ENCODE results near the gene TSGA10IP.

Gene TSGA10IP

GRCh38 chr11:65900125-65900898, 45.0 kb upstream of the TSGA10IP start, which contains the start of gene FOSL1:
TSS of gene FOSL1 (minus strand) at chr11:65900388. CDS start at chr11:65900339, 49 bp downstream.
- TF ChIP-seq CTCF (IDR thresholded peaks at IDR 0.05; ENCODE audit: low read depth, low read length), result no peak
- peak within 1 kb of the TSS; percentile 93 for H3K4me3 ChIP-seq (ENCODE audit: low read depth, low read length)

DNA sequence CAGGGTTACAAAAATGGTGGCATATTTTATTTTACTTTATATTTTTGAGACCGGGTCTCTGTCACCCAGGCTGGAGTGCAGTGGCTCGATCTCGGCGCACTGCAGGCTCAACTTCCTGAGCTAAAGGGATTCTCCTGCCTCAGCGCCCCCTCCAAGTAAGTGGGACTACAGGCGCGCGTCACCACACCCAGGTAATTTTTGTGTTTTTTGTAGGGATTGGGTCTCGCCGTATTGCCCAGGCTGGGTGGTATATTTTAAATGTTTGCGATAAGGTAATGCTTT, 44.4 kb upstream of the TSGA10IP start:
- peak overlapping the region; percentile 93 for H3K4me3 ChIP-seq (ENCODE audit: low read depth, low read length)
- no peak for TF ChIP-seq CTCF (IDR thresholded peaks at IDR 0.05; ENCODE audit: low read depth, low read length)

DNA sequence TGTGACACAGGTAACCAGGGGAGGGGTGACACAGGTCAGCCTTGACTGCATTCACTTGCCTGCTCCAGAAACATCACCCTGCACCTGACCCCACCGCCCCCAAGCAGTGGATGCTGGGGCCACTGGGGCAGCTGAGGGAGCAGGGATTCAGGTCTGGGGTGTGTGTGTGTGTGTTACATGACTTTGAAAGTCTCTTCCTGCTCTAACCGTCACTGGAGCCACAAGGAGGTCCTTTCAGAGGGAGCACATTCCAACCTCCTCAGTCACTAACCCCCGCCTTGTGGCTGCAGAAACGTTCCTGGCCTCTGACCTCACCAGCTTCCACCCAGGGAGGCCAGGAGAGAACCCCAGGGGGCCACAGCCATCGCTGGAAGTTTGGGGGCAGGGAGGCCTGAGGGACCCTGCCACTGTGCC, 42.2 kb upstream of the TSGA10IP start:
- TF ChIP-seq CTCF (IDR thresholded peaks at IDR 0.05; ENCODE audit: low read depth, low read length), result no peak
- peak overlapping the region; percentile 24; the same call in 1 of the 2 replicates for H3K4me3 ChIP-seq (ENCODE audit: low read depth, low read length)

- no peak for TF ChIP-seq CTCF (IDR thresholded peaks at IDR 0.05; ENCODE audit: low read depth, low read length)
- H3K4me3 ChIP-seq (ENCODE audit: low read depth, low read length), result no peak overlapping the region
These were observed 41.6 kb upstream of the TSGA10IP start for GRCh38 chr11:65903715-65904114.

DNA sequence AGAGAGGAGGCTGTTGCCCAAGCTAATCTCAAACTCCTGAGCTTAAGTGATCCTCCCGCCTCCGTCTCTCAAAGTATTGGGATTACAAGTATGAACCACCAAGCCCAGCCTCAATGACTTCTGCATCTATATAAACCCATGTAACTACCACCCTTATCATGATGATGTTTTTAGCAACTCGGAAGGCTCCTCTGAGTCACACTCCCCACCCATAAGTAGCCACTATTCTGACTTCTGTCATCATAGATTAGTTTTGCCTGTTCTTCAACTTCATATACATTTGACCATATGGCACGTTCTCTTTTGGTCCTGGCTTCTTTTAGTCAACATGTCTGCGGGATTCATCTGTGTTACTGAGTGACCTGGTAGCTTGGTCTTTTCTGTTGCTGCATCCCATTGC, 38.7 kb upstream of the TSGA10IP start:
- no peak overlapping the region for H3K4me3 ChIP-seq (ENCODE audit: low read depth, low read length)
- TF ChIP-seq CTCF (IDR thresholded peaks at IDR 0.05; ENCODE audit: low read depth, low read length), result no peak

DNA sequence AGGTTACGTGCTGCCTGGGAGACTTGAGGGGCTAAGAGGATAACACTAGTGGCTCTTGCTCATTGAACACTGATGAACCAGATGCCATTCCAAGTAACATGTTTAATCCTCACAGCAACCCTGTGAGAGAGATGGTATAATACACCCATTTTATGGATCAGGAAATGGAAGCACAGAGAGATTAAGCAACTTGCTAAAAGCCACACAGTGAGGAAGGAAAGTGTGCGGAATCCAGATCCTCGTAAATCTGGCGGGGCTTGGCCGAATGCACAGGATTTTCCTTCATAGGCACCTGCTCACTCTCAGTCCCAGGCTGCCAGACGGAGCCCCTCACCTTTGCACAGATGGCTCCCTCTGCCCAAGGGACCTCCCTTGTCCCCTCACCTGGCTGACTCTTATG, 37.4 kb upstream of the TSGA10IP start:
- no peak for TF ChIP-seq CTCF (IDR thresholded peaks at IDR 0.05; ENCODE audit: low read depth, low read length)
- no peak overlapping the region for H3K4me3 ChIP-seq (ENCODE audit: low read depth, low read length)

DNA sequence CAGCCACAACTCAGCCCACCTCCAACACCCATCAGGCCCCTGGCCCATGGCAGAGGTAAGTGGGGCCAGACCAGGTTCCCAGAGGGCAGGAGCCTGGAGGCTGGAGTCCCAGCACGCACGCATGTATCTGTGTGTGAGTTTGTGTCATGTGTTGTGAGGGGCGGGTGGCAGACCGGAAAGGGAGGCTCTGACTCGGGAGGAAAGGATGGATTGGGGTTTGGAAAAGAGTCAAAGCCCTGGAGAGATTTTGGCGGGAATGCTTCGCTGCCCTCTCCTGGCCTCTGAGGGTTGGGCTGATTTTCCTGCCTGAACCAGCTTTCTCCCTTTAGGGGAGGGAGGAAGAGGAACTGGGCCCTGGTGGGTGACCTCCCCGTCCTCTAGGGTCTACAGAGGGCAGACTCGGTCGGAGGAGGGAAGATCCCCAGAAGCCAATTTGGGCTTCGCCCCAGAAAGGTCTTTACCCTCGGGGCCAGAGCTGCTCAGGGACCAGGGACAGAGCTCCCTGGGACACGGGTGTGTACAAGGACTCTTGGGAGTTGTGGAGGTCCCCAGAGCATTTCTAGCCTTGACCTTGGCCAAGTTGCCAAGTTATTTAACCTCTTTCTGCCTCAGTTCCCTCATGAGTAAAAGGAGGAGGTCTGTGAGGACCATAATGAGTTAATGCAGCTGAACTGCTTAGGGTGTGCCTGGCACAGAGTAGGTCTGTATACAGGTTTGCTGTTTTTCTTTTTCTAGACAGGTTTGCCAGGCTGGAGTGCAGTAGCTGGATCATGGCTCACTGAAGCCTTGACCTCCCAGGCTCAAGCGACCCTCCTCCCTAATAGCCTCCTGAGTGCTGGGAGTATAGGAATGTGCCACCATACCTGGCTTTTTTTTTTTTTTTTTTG, 33.4 kb upstream of the TSGA10IP start:
- TF ChIP-seq CTCF (IDR thresholded peaks at IDR 0.05; ENCODE audit: low read depth, low read length), result no peak
- no peak overlapping the region for H3K4me3 ChIP-seq (ENCODE audit: low read depth, low read length)
